Measurements from ENCODE around the gene RGS3.
A peak's percentile ranks its signal among the peaks of the same experiment; 100 is the strongest.

Gene RGS3

DNA sequence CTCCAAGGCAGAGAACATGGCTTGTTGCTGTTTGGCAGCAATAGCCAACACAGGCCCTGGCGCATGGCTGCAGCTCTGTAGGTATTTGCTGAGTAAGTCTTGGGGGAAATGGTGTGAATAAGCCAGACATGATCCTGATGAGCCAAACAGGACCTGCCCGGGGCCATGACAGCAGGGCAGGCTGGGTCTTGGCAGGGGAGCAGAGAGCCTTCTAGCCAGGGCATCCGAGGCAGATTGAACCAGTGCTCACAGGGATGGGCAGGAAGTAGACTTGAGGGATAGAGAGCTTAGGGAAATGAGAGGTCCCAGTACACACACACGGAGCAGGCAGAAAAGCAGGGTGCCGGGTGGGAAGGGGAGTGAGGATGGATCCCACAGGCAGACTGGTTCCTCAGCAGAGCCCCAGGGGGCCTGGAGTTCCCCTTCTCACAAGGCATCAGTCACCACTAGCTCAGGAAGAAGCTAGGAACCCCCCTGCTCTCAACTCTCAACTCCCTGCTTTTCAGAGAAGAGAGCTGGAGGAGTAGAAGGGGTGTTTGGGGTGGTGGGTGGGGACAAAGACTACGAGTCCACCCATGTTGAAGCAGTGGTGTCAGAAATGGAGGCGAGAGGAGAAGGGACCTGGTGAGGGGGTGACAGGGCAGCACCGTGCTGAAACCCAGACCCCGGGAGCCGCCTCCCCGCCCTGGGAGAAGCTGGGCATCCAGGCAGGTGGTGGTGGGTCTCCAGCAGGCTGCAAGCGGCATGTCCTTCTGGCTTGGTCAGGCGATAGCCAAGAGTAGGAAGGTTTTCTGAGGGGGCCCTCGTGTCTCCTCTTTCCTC, 111.1 kb downstream of the RGS3 start:
- DNase-seq, result no peak

- DNase-seq, result no peak
Measured at GRCh38 chr9:113577525-113578261, 114.2 kb downstream of the RGS3 start.

DNA sequence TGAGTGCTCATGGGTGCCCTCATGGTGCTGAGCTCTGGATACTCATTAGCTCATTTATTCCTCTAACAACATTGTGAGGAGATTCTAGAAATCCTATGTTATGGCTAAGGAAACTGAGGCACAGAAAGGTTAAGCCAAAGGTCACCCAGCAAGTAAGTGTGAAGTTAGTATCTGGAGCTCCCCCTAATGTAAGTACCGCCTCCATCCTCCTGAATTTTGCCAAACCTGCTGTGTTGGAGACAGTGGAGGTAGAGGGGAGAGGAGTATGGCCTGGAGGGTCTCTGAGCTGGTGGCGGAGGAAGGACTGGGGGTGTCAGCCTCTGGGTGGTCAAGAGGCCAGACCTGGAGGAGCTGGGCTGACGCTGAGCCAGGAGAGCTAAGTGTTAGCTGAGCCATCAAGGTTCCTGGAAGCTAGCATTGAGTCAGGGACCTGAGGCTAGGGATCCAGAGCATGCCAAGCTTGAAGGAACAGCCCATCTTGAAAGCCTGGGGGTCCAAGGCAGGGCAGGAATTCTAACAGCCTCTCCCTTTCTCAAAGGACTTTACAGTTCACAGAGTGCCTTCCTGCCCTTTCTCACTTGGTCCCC, 114.8 kb downstream of the RGS3 start:
- no peak for DNase-seq

- DNase-seq, result no peak
Measured at GRCh38 chr9:113578882-113579282, 115.4 kb downstream of the RGS3 start.

GRCh38 chr9:113579283-113580040, 115.9 kb downstream of the RGS3 start:
- DNase-seq, result peak; percentile 76

- peak; percentile 72 for DNase-seq
Measured at GRCh38 chr9:113580041-113580953, 116.8 kb downstream of the RGS3 start.

DNA sequence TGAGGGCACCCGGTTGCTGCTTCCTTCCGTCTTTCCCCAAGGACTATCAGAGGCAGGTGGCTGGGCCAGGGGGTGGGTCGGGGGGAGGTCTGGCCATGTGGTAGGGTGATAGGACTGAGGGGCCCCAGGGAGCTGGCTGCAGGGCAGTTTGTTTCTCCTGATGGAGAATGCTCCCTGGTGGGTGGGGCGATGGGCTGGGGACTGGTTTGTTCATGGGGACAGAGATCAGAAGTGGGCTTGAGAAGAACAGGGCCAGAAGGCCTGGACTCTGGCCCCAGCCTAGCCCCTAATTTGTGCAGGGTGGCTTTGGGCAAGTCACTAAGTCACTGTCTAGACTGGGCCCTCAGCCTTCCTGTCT, 117.4 kb downstream of the RGS3 start:
- no peak for DNase-seq

GRCh38 chr9:113581865-113582697, 118.6 kb downstream of the RGS3 start:
- DNase-seq, result peak; percentile 32

DNA sequence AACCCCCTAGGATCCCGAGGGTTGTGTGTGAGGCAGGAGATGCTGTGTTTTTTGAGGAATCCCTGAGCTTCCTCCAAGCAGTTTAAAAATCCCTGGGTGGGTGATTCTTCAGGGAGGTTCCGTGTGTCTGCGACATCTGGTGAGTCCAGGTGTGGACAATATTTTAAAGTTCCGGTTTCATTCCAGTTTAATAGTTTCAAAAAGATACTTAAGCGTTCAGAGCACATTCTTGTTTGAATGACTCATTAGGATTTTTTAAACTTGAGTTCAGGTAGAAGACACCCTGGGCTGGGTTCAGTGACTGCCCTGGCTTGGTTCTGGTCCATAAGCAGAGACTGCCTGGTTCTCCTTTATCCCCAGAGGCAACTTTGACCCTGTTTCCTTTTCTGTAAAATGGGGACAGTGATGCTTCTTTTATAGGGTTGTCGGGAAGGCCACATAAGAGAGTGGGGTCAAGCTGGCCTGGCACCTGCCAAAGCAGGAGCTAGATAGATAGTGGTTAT, 119.2 kb downstream of the RGS3 start:
- no peak for DNase-seq

DNA sequence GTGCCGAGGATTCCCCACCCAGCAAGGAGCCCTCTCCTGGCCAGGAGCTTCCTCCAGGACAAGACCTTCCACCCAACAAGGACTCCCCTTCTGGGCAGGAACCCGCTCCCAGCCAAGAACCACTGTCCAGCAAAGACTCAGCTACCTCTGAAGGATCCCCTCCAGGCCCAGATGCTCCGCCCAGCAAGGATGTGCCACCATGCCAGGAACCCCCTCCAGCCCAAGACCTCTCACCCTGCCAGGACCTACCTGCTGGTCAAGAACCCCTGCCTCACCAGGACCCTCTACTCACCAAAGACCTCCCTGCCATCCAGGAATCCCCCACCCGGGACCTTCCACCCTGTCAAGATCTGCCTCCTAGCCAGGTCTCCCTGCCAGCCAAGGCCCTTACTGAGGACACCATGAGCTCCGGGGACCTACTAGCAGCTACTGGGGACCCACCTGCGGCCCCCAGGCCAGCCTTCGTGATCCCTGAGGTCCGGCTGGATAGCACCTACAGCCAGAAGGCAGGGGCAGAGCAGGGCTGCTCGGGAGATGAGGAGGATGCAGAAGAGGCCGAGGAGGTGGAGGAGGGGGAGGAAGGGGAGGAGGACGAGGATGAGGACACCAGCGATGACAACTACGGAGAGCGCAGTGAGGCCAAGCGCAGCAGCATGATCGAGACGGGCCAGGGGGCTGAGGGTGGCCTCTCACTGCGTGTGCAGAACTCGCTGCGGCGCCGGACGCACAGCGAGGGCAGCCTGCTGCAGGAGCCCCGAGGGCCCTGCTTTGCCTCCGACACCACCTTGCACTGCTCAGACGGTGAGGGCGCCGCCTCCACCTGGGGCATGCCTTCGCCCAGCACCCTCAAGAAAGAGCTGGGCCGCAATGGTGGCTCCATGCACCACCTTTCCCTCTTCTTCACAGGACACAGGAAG, 120.2 kb downstream of the RGS3 start:
- DNase-seq, result no peak

GRCh38 chr9:113584428-113585084, 121.0 kb downstream of the RGS3 start:
- DNase-seq, result no peak

DNA sequence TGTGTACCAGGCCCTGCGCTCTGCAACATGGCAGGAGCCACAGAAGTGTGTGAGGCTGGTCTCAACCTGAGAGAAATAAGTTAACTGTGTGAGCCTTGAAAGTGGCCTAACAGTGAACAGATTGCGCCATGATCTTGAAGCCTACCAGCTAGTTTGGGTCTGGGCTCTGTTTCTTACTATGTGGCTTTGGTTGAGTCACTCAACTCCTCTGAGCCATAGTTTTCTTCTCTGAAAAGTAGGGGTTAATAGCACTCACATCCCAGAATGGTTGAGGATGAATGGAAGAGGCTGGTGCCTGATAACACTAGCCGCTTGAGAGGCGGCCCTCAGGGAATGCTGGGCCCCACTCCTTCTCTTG, 121.5 kb downstream of the RGS3 start:
- DNase-seq, result no peak

DNA sequence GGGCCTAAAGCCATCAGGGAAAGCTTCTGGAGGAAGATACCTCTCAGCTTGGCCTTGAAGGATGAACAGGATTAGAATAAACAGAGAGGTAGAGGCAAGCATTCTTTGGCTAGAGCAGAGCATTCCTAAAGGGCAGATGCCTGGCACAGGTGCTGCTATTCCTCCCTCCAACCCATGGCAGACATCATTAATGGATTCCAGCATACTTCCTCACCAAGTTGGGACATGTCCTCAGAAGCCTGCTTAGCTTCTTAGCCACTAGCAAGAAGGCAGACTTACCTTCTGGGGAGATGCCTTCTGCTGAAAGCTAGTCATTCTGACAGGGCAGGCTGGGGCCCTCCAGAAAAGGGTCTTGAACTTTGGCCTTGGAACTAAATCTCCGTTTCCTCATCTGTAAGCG, 122.0 kb downstream of the RGS3 start:
- DNase-seq, result no peak

- DNase-seq, result no peak
Measured at GRCh38 chr9:113587471-113588031, 124.0 kb downstream of the RGS3 start.

DNA sequence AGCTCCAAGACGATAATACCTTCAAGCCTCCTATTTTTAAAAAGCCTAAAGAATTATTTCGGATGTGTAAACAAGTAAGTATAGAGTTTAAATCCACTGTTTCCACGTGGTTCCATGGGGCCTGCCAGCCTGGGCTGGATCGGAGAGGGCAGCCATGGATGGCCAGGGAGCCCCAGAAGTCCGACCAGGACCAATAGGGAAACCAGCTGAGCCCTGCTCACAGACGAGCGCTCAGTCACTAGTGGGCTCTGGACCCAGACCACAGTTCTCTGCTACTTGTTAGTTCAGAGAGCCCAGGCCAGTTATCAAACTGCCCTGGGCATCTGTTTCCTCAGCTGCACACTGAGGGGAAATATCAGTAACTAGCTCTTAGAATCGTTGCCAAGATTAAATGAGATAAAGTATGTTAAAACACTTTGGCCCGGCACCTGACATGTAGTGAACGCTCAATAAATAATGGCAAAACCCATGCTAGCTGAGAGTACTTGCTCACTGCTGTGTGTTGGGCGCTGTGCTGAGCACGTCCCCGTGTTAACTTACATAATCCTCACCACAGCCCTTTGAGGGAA, 124.8 kb downstream of the RGS3 start:
- DNase-seq, result no peak

- no peak for DNase-seq
Measured at GRCh38 chr9:113588936-113589335, 125.4 kb downstream of the RGS3 start.

GRCh38 chr9:113589407-113589806, 125.9 kb downstream of the RGS3 start:
- no peak for DNase-seq

DNA sequence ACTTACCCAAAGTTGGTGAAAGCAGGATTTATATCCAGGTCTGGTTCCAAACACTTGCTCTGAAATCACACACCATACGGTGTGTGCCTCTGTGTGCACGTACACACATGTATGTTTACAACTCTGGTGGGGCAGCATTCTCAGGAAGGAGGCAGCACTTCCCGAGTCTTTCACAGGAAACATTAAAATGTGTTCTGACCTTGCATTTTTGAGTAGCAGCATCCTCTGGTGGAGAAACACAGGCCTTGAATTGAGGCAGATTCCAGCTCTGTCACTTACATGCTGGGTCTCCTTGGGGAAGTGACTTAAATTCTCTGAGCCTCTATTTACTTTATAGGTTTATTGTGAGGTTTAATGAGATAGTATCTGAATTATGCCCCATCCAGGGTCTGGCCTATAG, 126.4 kb downstream of the RGS3 start:
- peak; percentile 21 for DNase-seq

- no peak for DNase-seq
Measured at GRCh38 chr9:113590389-113590788, 126.9 kb downstream of the RGS3 start.

Data from NCI-H2171 treated with DMSO at 0.1 percent for 48 hours (cell line).